GM06990 (cell line): ENCODE measurements around the gene TH.

ENCODE experiments used
- DNase-seq: peaks from one replicate; pipeline ENCODE4 v3.0.0-alpha.2; 2011; ENCODE audit not compliant: insufficient read length; ENCODE audit errors: extremely low read depth
- H3K27me3 ChIP-seq: replicated peaks from 2 replicates; pipeline ENCODE4 v1.6.0; 2011; ENCODE audit warnings: low read length; ENCODE audit not compliant: control insufficient read depth, insufficient read depth
- H3K36me3 ChIP-seq: 2 replicates; pipeline ENCODE4 v1.5.1; 2011; ENCODE audit warnings: low read length; ENCODE audit not compliant: control insufficient read depth, insufficient read depth
- H3K4me3 ChIP-seq: replicated peaks from 2 replicates; pipeline ENCODE4 v1.5.1; 2011; ENCODE audit warnings: low read depth, mild to moderate bottlenecking, control low read depth, low read length
- TF ChIP-seq, protein P1 (sequence below): IDR thresholded peaks from 2 replicates; pipeline ENCODE4 v1.5.1; 2011; ENCODE audit warnings: low read length, control low read depth, mild to moderate bottlenecking, inconsistent platforms; ENCODE audit not compliant: insufficient read depth, poor library complexity, severe bottlenecking

The TH gene

GRCh38 chr11:2209900-2210321 is 38.3 kb upstream of the TH start:
- TF ChIP-seq, protein P1, sequence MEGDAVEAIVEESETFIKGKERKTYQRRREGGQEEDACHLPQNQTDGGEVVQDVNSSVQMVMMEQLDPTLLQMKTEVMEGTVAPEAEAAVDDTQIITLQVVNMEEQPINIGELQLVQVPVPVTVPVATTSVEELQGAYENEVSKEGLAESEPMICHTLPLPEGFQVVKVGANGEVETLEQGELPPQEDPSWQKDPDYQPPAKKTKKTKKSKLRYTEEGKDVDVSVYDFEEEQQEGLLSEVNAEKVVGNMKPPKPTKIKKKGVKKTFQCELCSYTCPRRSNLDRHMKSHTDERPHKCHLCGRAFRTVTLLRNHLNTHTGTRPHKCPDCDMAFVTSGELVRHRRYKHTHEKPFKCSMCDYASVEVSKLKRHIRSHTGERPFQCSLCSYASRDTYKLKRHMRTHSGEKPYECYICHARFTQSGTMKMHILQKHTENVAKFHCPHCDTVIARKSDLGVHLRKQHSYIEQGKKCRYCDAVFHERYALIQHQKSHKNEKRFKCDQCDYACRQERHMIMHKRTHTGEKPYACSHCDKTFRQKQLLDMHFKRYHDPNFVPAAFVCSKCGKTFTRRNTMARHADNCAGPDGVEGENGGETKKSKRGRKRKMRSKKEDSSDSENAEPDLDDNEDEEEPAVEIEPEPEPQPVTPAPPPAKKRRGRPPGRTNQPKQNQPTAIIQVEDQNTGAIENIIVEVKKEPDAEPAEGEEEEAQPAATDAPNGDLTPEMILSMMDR, result no peak
- no peaks in the 10 kb centered on the region; the same call in 1 of the 2 replicates for H3K27me3 ChIP-seq

GRCh38 chr11:2209370-2209801 is 37.8 kb upstream of the TH start:
- H3K36me3 ChIP-seq, result no peaks in the 10 kb centered on the region
- TF ChIP-seq, protein P1, result no peak
- H3K4me3 ChIP-seq, result no peak overlapping the region
- H3K27me3 ChIP-seq, result no peaks in the 10 kb centered on the region; the same call in 1 of the 2 replicates
- DNase-seq, result no peak

More at GRCh38 chr11:2209900-2210321, 38.3 kb upstream of the TH start:
- no peaks in the 10 kb centered on the region for H3K36me3 ChIP-seq
- DNase-seq, result no peak
- H3K4me3 ChIP-seq, result no peak overlapping the region

DNA sequence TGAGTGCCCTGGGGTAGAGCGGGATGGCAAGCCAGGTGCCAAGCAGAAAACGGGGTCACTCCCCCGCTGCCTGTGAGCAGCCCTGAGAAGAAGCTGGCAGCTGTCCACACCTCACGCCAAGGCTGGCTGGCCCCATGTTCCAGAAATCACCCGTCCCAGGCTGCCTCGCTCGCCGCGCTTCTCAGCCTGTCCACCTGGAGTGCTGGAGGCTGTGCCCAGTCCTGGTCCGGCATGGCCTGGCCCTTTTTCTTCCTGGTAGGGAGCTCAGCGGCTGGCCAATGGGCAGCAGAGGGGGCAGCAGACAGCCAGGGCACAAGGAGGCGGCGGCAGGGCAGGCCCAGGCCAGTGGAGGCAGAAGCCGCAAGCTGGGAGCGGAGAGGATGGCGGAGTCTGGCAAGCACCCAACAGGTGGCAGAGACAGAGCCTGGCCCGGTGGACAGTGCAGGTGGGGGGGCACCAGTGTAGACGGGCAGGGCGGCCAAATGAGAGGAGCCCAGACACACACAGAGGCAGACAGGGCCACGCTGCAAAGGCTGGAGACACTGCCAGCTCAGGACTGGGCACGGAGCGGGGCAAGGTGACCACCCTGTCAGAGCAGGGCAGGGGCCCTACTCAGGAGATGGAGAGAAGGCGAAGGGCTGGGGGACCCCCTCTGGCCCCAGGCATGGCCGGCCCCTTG is 37.2 kb upstream of the TH start:
- Histone ChIP-seq H3K36me3 (no peaks in the 10 kb centered on the region), H3K27me3 (no peaks in the 10 kb centered on the region; the same call in 1 of the 2 replicates), H3K4me3 (no peak overlapping the region)
- TF ChIP-seq, protein P1, result no peak
- no peak for DNase-seq

GRCh38 chr11:2207773-2208621 is 36.4 kb upstream of the TH start:
- DNase-seq, result no peak
- no peak overlapping the region for H3K4me3 ChIP-seq
- H3K27me3 ChIP-seq, result no peaks in the 10 kb centered on the region; the same call in 1 of the 2 replicates
- TF ChIP-seq, protein P1, result no peak
- H3K36me3 ChIP-seq, result no peaks in the 10 kb centered on the region

- TF ChIP-seq, protein P1, result no peak
- H3K27me3 ChIP-seq, result no peaks in the 10 kb centered on the region; the same call in 1 of the 2 replicates
- H3K4me3 ChIP-seq, result no peak overlapping the region
- H3K36me3 ChIP-seq, result no peaks in the 10 kb centered on the region
- no peak for DNase-seq
These were observed 35.6 kb upstream of the TH start for GRCh38 chr11:2207212-2207611.
